Activated T-cell treated with anti-CD3 and anti-CD28 coated beads for 48 hours (primary cell): Measurements from ENCODE around the gene MYCT1.
"Not testable (repeated sequence)": the region's sequence is repeated elsewhere in the genome, so short reads cannot be mapped to it uniquely, and the experiment has no call there.

Experiments
- DNase-seq: peaks from one replicate; pipeline ENCODE4 v3.0.0-alpha.2; 2020; ENCODE audit warnings: low read depth

Gene MYCT1, protein sequence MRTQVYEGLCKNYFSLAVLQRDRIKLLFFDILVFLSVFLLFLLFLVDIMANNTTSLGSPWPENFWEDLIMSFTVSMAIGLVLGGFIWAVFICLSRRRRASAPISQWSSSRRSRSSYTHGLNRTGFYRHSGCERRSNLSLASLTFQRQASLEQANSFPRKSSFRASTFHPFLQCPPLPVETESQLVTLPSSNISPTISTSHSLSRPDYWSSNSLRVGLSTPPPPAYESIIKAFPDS

DNA sequence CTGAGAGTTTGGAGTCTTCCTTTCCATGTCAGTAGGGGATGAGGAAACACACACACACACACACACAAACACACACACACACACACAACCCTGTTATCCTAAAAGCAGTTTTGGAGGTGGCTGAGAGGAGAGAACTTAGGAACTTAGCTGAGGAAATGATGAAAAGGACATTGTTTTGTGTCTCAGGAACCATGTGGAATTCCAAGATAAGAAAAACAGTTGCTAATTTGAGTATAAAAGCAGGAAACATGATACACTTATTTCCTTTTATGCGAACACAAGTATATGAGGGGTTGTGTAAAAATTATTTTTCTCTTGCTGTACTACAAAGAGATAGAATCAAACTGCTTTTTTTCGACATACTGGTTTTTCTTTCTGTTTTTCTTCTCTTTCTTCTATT, at the start of gene MYCT1:
TSS of gene MYCT1 (plus strand) at position 264 of the 400 bp plus-strand sequence. CDS start at position 270, 6 bp downstream.
- no peak for DNase-seq

- DNase-seq = no peak
These were observed 49.6 kb upstream of the MYCT1 start for GRCh38 chr6:152648105-152648504.

DNA sequence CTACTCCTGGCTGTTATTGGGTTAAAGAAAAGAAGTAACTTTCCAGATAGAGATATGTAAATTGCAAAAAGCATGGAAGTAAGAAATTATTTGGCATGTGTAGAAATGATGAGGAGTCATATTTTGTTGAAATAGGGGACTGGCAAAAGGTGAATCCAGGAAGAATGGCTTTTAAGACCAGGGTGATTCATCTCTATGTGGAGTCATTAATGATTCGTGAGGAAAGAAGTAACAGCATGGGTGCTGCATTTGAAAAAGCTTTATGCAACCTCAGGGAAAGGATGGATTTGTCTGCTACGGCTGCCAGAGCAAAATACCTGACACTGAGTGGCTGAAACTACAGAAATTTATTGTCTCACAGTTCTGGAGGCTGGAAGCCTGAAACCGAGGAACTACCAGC, 45.7 kb upstream of the MYCT1 start:
- DNase-seq = no peak

DNA sequence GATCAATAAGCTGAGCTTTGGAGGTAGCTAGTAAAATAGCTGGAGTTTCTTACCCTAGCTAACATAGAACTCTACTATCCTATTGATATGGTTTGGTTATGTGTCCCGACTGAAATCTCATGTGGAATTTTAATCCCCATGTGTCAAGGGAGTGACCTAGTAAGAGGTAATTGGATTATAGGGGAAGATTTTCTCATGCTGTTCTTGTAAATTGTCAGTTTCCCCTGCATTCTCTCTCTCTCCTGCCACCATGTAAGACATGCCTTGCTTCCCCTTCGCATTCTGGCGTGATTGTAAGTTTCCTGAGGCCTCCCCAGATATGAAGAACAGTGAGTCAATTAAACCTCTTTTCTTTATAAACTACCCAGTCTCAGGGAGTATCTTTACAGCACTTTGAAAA, 35.9 kb upstream of the MYCT1 start:
- DNase-seq = no peak

DNA sequence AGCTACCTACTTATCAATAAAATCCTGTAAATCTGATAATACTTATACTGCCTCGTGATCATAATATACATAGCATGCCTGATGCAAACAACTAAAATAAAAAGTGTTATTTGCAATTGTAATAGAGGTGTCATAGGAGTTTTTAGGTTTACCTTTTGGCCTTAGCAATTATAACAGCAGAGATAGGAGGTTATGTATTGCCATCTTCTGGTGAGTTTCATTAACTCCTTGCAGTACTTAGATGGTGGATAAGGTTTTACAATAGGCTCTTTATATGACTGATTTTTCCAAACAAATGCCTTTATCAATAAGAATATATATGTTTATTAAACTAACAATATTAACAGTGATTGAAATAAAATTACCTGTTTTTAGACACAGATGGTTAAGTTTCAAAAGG, 27.8 kb upstream of the MYCT1 start:
- DNase-seq = no peak

DNA sequence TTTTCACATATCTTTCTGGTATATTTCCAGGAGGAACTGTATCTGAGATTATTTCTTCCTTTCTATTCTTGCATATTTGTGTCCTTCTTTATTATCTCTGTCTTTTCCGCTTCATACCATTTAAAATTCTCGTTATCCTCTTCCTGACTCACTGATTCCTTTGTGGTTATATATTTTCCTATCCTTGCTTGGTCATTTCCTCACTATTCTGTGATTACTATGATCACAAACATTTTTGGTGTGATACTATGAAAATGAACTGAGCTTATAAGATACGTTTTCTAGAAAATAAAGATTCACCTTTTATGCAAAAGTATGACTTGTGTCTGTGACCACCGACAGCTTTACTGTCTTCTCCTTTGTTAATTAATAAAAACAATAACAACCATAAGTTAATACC, 26.5 kb upstream of the MYCT1 start:
- no peak for DNase-seq

DNA sequence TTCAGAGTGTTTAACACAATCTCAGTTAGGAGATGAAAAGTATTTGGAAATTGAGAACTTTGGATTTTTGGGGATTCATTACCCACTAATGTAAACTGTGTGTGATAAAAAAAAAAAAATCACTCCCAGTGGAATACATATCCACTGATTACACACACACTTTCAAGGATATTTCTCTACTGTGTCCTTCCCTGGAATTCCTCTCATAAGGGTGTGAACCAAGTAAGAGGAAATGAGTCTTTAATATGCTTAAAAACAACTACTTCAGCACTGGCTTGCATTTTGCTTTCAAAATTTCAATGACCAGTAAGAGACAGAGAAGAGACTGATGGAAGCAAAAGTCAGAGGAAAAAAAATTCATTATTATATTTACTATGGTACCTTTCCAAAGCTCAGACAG, 24.5 kb upstream of the MYCT1 start:
- no peak for DNase-seq

GRCh38 chr6:152680151-152680550, 17.5 kb upstream of the MYCT1 start:
- DNase-seq = no peak

- DNase-seq = no peak
These were observed 16.7 kb upstream of the MYCT1 start for GRCh38 chr6:152680879-152681517.

DNA sequence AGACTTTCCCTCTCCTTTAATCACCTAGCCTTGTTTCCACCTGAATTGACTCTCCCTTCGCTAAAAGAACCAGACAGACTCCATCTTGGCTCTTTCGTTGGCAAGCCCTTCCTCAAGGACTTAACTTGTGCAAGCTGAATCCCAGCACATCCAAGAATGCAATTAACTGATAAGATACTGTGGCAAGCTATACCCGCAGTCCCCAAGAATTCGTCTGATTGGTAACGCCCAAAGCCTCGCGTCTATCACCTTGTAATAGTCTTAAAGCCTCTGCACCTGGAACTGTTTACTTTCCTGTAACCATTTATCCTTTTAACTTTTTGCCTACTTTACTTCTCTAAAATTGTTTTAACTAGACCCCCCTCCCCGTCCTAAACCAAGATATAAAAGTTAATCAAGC, 15.6 kb upstream of the MYCT1 start:
- DNase-seq = no peak

DNA sequence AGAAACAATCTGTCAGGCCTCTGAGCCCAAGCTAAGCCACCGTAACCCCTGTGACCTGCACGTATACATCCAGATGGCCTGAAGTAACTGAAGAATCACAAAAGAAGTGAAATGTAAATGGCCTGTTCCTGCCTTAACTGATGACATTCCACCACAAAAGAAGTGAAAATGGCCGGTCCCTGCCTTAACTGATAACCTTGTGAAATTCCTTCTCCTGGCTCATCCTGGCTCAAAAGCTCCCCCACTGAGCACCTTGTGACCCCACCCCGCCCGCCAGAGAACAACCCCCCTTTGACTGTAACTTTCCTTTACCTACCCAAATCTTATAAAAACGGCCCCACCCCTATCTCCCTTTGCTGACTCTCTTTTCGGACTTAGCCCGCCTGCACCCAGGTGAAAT, 14.8 kb upstream of the MYCT1 start:
- DNase-seq = not testable (repeated sequence)

GRCh38 chr6:152685819-152686218, 11.9 kb upstream of the MYCT1 start:
- no peak for DNase-seq

DNA sequence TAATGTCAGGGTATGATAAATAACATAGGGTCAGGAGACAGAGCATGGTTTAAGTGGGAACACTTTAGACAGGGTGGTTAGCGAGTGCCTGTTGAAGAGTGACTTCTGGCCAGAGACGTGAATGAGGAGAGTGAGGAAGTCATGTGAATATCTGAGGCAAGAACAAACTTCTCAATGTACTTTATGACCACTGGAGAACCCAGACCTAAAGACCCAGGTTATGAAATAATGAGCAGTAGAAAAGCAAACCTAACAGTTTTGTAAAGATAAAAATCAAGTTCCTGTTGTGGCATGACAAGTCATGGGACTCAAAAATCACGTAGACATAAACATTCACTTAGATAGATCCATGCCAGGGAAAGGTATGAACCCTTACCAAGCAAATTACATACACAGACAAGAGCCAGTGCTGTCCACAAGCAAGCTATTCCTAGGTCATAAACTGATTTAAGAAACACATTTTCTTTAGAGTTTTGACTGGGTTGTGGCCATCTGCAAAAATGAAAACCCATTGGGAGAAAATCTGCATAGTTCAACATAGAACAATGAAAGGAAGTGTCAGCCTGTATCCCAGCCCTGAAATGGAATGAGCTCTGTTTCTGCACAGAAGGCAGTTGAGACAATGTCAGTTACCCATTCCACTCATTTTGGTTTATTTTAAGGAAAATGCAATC, 2.2 kb upstream of the MYCT1 start:
- no peak for DNase-seq

DNA sequence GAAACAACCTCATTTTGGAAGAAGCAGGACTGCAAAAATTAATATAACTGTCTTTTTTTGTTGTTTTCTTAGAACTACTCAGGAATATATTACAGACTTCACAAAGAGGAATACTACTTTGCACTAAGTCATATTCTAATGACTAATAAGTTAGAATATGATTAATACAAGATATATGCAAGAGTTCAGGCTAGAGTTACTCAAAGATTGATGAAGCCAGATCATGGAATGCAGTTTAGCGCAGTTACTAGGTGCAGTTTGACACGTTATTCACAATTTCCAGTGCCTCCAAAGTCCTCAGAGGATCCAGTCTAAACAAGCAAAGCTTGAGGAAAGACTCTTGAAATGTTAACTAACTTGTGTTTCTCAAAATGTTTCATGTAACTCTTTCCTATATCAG, 1.2 kb upstream of the MYCT1 start:
- DNase-seq = no peak

GRCh38 chr6:152698692-152699091, 995 bp downstream of the MYCT1 start:
- DNase-seq = no peak

DNA sequence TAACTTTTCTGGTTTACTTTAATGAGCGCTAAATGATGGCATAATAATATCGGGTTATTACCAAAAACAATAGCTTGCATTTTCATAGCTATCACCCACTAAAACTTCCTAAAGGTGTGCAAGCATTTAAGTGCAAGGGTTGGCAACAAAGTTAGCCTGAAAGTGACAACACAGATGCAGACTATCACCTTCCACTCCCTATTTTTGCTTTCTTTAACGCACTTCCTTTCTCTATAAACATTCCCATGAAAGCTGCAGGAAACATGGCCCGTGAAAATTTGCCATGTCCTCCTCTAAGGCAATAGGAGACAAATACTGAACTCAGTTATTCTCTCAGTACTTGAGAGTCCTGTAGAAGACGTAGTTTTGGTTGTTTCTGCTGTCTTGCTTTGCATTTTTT, 2.7 kb downstream of the MYCT1 start:
- no peak for DNase-seq

DNA sequence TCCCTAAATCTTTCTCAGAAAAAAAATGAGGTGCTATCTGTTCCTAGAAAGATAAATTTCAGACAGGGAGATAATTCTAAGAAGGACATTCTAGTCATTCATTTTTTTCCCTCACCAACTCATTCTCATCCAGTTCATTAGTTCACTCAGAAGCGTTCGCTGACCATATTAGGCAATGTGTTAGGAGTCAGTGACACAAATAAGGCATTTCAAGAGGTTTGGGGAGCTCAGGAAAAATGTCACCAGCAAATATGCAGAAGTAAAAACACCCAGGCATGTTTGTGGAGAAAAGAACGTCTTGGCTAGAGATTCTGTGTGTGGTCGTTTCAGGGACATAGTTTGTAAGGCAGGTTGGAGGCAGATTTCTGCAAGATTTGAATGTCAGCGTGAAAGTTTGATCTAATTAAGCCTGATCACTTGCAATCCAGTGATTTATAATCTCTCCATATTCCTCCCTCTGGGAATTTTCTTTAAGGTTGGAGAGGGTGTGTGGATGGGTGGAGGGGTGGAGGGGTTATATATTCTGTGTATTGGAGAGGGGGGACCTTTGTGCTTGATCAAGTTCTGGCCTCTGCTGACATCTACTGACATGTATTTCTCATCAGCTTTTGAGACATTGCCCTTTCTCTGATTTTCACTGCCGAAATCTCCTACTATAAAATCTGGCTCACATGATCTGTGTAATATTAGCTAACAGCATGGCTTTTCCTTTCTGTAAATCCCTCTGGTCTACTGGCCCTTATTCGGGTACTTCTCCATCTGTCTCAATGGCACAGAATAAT, 3.6 kb downstream of the MYCT1 start:
- DNase-seq = no peak

DNA sequence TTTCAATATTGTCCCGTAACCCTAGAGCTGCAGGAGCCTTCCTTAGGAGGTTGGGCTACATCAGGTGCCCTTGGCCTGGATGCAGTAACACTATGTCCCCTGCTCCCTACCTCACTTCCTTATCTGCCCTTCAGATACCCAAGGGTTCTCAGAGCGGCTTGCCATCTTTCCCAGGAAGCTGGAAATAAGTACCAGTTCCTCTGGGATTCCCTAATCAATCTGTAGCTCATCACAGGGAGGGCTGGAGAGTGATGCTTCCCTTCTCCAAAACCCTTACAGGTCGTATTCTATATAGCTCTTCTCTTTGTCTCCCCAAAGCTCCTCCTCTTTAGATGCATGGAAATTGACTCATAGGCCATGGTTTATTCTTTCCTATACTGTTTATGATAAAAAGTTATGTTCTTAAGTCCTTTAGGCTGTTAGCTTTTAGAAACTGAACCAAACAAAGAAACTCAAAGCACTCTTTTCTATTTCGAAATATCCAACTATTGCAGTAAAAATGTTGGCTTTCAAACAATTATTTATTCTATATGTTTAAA, 4.2 kb downstream of the MYCT1 start:
- DNase-seq = no peak

DNA sequence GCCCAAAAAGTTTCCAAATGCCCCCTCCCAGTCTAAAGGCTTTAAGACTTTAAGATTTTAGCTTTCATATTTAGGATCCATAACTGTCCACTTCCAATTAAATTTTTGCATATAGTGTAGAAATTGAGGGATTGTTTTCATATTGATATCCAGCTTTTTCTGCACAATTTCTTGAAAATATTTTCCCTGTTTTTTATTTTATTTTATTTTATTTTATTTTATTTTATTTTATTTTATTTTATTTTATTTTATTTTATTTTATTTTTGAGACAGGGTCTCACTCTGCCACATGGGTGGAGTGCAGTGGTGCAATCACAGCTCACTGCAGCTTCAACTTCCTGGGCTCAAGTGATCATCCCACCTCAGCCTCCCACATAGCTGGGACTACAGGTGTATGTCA, 6.1 kb downstream of the MYCT1 start:
- DNase-seq = not testable (repeated sequence)

GRCh38 chr6:152705327-152705726, 7.6 kb downstream of the MYCT1 start:
- DNase-seq = no peak

GRCh38 chr6:152716322-152716721, 18.6 kb downstream of the MYCT1 start:
- DNase-seq = no peak

GRCh38 chr6:152720974-152721373, 23.3 kb downstream of the MYCT1 start:
- DNase-seq = no peak
